ENCODE data around the gene ZNHIT6. TPM values are rescaled to one million over a fixed set of nuclear protein-coding genes. Genes with fewer than 3 reads are reported as not detected.

Gene ZNHIT6
- total RNA-seq, 1 experiment from 2014 or later, result 56.2 TPM

DNA sequence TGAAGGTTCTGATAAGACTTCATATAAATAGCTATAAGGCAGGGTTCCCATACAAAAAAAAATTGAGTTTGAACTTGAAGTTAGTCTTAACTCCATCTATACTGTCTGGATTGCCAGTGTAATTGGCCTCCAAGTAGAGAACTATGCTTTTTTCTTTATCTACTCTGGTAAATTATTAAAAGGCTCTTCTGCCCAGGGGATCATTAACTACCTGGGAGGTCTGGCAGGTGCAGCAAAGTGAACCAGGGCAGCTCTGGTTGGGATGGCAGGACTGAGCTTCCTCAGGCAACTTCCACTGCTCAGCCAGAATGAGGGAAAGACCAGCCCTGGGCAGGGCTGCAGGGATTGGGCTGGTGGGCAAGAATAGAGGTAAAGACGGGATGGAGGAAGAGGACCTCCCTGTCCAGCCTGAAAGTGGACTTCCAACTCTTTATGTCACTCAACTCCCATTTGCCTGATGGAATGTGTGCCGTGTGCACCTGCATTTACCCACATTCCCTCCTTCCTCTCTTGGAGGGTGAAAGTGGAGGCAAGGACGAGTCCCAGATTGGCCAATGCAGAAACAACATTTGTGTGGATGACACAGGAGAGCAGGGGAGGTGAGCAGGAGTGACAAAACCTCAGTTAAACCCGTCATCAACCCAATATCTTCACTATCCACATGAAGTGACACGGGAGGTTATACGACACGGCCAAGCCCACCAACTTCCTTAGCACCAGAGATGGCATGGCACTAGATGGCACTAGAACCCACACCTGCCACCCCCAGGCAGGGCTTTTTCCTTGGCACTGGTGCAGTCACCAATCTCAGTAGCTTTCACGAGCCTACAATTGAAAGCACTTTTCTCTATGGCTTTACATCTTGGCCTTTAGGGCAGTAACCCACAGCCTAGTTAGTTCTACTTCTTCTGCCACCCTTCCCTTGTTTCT lies 102.5 kb downstream of the ZNHIT6 start:
- POLR2A ChIA-PET, result interaction anchor here (0.6 to 2.5 kb wide), 4 partner anchors 9 to 1443 kb away, joined by 4 to 15 read pairs (median 8); no protein-coding TSS in a partner anchor
- no peaks in the 10 kb centered on the region for H3K27me3 ChIP-seq (ENCODE audit: control insufficient read depth, insufficient read depth, low read length)
- intact Hi-C loops (cut with micrococcal nuclease; ENCODE audit: unreplicated experiment), result loop anchor here (2.0 kb wide), 1 partner anchor 87 kb away; no protein-coding TSS in a partner anchor
- H3K36me3 ChIP-seq (ENCODE audit: control insufficient read depth, insufficient read depth, low read length), result no peaks in the 10 kb centered on the region
- peaks cover 4% of the 10 kb centered on the region; the same call in 1 of the 2 replicates for H3K9me3 ChIP-seq (ENCODE audit: control insufficient read depth, insufficient read depth, low read depth, low read length)
- no peak overlapping the region for H3K4me3 ChIP-seq (ENCODE audit: low read depth in 2 of 2, low read length in 2 of 2)
- DNase-seq (ENCODE audit: low read depth, low spot score), result peak; percentile 30
- CTCF ChIA-PET, result interaction anchor here (0.5 to 1.3 kb wide), 4 partner anchors 58 to 102 kb away, joined by 3 to 4 read pairs (median 4); partner anchors contain the start of gene ZNHIT6
- in situ Hi-C loops (cut with HindIII; ENCODE audit: low pct_unique_long_range_greater_than_20kb, low sequenced_read_pairs), result no loop called here
- H3K4me1 ChIP-seq (ENCODE audit: control insufficient read depth, insufficient read depth, low read length), result peaks cover 37% of the 10 kb centered on the region
- no TSS peak for BruUV-seq (replicated peaks)
- no peak for TF ChIP-seq POLR2AphosphoS5 (IDR thresholded peaks at IDR 0.05; ENCODE audit: low read depth, low read length)
- TF ChIP-seq, protein P1, sequence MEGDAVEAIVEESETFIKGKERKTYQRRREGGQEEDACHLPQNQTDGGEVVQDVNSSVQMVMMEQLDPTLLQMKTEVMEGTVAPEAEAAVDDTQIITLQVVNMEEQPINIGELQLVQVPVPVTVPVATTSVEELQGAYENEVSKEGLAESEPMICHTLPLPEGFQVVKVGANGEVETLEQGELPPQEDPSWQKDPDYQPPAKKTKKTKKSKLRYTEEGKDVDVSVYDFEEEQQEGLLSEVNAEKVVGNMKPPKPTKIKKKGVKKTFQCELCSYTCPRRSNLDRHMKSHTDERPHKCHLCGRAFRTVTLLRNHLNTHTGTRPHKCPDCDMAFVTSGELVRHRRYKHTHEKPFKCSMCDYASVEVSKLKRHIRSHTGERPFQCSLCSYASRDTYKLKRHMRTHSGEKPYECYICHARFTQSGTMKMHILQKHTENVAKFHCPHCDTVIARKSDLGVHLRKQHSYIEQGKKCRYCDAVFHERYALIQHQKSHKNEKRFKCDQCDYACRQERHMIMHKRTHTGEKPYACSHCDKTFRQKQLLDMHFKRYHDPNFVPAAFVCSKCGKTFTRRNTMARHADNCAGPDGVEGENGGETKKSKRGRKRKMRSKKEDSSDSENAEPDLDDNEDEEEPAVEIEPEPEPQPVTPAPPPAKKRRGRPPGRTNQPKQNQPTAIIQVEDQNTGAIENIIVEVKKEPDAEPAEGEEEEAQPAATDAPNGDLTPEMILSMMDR (IDR thresholded peaks at IDR 0.05), result peak; percentile 64
- TF ChIP-seq TCF7L2 (IDR thresholded peaks at IDR 0.05; ENCODE audit: low read depth, low read length), result no peak
- H3K27ac ChIP-seq (ENCODE audit: low read length), result peak overlapping the region; percentile 98
- ATAC-seq, result no peak

DNA sequence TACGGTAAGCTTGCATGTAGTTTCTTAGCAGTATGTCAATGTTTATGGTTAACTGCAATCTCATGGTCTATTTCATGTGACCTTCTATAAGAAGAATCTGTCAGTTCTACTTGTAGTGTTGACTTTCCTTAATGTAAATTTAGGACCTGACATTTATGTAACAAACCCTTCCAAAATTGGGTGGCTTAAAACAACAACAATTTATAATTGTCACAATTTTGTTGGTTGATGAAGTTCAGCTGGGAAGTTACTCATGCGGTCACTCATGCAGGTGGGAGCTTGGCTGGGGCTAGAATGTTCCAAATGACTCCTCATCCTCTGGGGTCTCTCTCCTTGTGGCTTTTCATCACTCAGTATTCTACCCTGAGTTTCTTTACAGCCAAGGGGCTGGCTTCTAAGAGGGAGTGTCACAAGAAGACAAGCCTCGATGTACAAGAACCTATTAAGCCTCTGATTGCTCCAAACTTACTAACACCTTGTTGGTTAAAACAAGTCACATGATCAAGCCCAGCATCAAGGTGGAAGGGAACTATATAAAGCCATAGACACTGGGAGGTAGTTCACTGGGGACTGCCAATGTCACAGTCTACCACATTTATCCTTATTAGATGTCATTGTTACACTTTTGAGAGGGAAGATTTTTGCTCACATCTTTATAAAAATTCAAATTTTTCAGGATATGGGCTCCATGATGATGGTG lies 103.8 kb downstream of the ZNHIT6 start:
- ChIA-PET POLR2A (no interaction called here), CTCF (no interaction called here)
- H3K27ac ChIP-seq (ENCODE audit: low read length), result peak overlapping the region; percentile 98
- H3K27me3 ChIP-seq (ENCODE audit: control insufficient read depth, insufficient read depth, low read length), result no peaks in the 10 kb centered on the region
- no peak overlapping the region for H3K4me3 ChIP-seq (ENCODE audit: low read depth in 2 of 2, low read length in 2 of 2)
- no peak for DNase-seq (ENCODE audit: low read depth, low spot score)
- peaks cover 8% of the 10 kb centered on the region; the same call in 1 of the 2 replicates for H3K9me3 ChIP-seq (ENCODE audit: control insufficient read depth, insufficient read depth, low read depth, low read length)
- peaks cover 42% of the 10 kb centered on the region for H3K4me1 ChIP-seq (ENCODE audit: control insufficient read depth, insufficient read depth, low read length)
- no peak for ATAC-seq
- in situ Hi-C loops (cut with HindIII; ENCODE audit: low pct_unique_long_range_greater_than_20kb, low sequenced_read_pairs), result no loop called here
- H3K36me3 ChIP-seq (ENCODE audit: control insufficient read depth, insufficient read depth, low read length), result no peaks in the 10 kb centered on the region
- intact Hi-C loops (cut with micrococcal nuclease; ENCODE audit: unreplicated experiment), result no loop called here
- BruUV-seq (replicated peaks), result no TSS peak
- TF ChIP-seq POLR2AphosphoS5 (IDR thresholded peaks at IDR 0.05; ENCODE audit: low read depth, low read length) (no peak), TCF7L2 (IDR thresholded peaks at IDR 0.05; ENCODE audit: low read depth, low read length) (no peak), SIN3A (IDR thresholded peaks at IDR 0.05; ENCODE audit: borderline replicate concordance, insufficient read depth, low read depth, low read length) (no peak)
- TF ChIP-seq, protein P1 (IDR thresholded peaks at IDR 0.05), result no peak
- TF ChIP-seq, protein P2, sequence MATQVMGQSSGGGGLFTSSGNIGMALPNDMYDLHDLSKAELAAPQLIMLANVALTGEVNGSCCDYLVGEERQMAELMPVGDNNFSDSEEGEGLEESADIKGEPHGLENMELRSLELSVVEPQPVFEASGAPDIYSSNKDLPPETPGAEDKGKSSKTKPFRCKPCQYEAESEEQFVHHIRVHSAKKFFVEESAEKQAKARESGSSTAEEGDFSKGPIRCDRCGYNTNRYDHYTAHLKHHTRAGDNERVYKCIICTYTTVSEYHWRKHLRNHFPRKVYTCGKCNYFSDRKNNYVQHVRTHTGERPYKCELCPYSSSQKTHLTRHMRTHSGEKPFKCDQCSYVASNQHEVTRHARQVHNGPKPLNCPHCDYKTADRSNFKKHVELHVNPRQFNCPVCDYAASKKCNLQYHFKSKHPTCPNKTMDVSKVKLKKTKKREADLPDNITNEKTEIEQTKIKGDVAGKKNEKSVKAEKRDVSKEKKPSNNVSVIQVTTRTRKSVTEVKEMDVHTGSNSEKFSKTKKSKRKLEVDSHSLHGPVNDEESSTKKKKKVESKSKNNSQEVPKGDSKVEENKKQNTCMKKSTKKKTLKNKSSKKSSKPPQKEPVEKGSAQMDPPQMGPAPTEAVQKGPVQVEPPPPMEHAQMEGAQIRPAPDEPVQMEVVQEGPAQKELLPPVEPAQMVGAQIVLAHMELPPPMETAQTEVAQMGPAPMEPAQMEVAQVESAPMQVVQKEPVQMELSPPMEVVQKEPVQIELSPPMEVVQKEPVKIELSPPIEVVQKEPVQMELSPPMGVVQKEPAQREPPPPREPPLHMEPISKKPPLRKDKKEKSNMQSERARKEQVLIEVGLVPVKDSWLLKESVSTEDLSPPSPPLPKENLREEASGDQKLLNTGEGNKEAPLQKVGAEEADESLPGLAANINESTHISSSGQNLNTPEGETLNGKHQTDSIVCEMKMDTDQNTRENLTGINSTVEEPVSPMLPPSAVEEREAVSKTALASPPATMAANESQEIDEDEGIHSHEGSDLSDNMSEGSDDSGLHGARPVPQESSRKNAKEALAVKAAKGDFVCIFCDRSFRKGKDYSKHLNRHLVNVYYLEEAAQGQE (IDR thresholded peaks at IDR 0.05; ENCODE audit: insufficient read depth in 1 of 2, low read depth in 2 of 2, low read length in 1 of 2), result no peak
